Measurements from ENCODE around the gene TRPM6. TPM values are rescaled to one million over a fixed set of nuclear protein-coding genes. Genes with fewer than 3 reads are reported as not detected.

The TRPM6 gene
- total RNA-seq, 2 donors from 2014 or later = 0.41 to 1.3 TPM

GRCh38 chr9:74795081-74795480, 92.6 kb downstream of the TRPM6 start:
- TF ChIP-seq CTCF (IDR thresholded peaks at IDR 0.05) = no peak
- Histone ChIP-seq H3K27me3 (replicated peaks; ENCODE audit: insufficient read depth) (no peaks in the 10 kb centered on the region), H3K27ac (no peak overlapping the region), H3K9me3 (no peaks in the 10 kb centered on the region), H3K4me3 (no peak overlapping the region), H3K4me1 (ENCODE audit: control insufficient read depth in 1 of 2, low read depth in 2 of 2) (no peaks in the 10 kb centered on the region), H3K36me3 (no peaks in the 10 kb centered on the region)
- no peak for ATAC-seq (ENCODE audit: insufficient number of reproducible peaks, low FRiP score, low read depth)
- DNase-seq (ENCODE audit: low spot score) = no peak

DNA sequence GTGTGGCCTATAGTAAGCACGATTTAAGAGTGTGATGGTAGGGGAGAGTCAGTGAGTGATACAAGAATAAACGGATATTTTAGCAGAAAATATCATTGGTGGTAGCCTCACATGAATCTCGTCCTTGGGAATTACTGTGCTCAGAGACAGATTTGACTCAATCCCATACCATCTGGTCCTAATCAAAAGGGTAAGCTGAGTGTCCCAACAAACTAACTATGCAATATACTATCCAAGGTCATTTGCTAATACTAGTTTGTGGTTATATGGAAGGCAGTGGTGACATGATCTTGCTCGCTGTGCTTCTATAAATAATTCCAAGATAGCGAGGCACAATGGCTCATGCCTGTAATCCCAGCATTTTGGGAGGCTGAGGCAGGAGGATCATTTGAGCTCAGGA, 103.2 kb downstream of the TRPM6 start:
- H3K4me3 ChIP-seq = no peak overlapping the region
- TF ChIP-seq CTCF (IDR thresholded peaks at IDR 0.05) = no peak
- H3K4me1 ChIP-seq (ENCODE audit: control insufficient read depth in 1 of 2, low read depth in 2 of 2) = no peaks in the 10 kb centered on the region

DNA sequence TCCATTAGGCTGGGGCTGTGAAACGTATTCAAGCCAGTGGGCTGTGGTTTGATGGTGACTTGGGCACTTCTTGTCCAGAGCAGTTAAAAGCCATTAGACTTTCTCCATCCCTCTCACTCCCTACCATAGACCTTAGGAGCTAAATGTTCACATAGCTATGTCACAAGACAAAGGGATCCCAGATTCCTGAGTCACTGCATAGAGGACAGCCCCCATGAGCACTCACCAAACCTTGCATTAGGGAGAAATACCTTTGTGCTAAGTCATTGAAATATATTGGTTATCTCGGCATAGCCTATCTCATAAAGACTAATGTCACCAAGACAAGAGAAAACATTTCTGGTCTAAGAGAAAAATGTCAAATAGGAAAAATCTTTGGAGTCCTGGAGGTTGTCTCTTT, 104.3 kb downstream of the TRPM6 start:
- no peak for TF ChIP-seq CTCF (IDR thresholded peaks at IDR 0.05)
- no peaks in the 10 kb centered on the region for H3K36me3 ChIP-seq
- H3K4me3 ChIP-seq = no peak overlapping the region
- no peaks in the 10 kb centered on the region for H3K9me3 ChIP-seq
- ATAC-seq (ENCODE audit: insufficient number of reproducible peaks, low FRiP score, low read depth) (no peak), DNase-seq (ENCODE audit: low spot score) (no peak)
- no peaks in the 10 kb centered on the region for H3K27me3 ChIP-seq (replicated peaks; ENCODE audit: insufficient read depth)
- H3K4me1 ChIP-seq (ENCODE audit: control insufficient read depth in 1 of 2, low read depth in 2 of 2) = no peaks in the 10 kb centered on the region
- H3K27ac ChIP-seq = no peak overlapping the region

More for the DNA sequence above, 103.2 kb downstream of the TRPM6 start:
- ATAC-seq (ENCODE audit: insufficient number of reproducible peaks, low FRiP score, low read depth) = no peak
- Histone ChIP-seq H3K9me3 (no peaks in the 10 kb centered on the region), H3K27me3 (replicated peaks; ENCODE audit: insufficient read depth) (no peaks in the 10 kb centered on the region), H3K27ac (no peak overlapping the region), H3K36me3 (no peaks in the 10 kb centered on the region)
- no peak for DNase-seq (ENCODE audit: low spot score)

DNA sequence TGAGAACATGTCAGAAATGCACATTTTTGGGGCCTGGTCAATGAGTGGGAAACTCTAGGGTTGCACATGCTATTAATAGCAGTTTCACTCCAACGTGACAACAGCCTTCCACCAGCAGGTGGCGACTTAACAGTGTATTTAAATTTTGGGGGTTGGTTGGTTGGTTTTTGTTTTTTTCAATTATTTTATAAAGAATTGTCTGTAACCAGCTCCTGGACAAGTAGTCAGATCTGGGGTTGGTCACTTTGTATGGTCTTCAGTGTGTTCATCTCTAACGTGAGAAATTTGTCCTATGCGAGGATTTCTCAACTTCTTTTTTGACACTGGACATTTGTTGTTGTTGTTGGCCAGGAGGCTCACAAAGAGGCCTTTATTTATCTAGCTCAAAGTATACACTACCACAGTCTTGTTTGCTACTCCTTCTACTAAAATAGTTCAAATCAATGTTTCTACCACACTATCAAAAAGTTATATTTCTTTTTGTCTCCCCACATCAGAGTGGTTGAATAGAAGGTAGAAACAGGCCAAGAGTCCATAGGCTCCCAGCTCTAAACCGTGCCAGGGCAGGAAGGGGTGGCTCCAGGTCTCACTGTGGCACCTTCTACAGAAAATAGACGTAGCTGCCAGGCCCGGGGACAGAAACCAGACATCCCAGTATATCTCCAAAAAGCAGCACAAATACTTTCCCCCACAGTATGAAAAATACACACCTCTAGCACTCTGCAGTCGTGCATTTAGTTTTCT, 110.4 kb downstream of the TRPM6 start:
- DNase-seq (ENCODE audit: low spot score) (peak; percentile 15), ATAC-seq (ENCODE audit: insufficient number of reproducible peaks, low FRiP score, low read depth) (no peak)
- peaks cover 0 to 5% of the 10 kb centered on the region in 2 donors for H3K4me1 ChIP-seq (ENCODE audit: control insufficient read depth in 1 of 2, low read depth in 2 of 2)
- H3K9me3 ChIP-seq = no peaks in the 10 kb centered on the region
- H3K4me3 ChIP-seq = no peak overlapping the region
- no peaks in the 10 kb centered on the region for H3K27me3 ChIP-seq (replicated peaks; ENCODE audit: insufficient read depth)
- TF ChIP-seq CTCF (IDR thresholded peaks at IDR 0.05) = peak; percentile 68
- H3K36me3 ChIP-seq = no peaks in the 10 kb centered on the region
- no peak overlapping the region for H3K27ac ChIP-seq

GRCh38 chr9:74775396-74775795, 112.3 kb downstream of the TRPM6 start:
- DNase-seq (ENCODE audit: low spot score) (no peak), ATAC-seq (ENCODE audit: insufficient number of reproducible peaks, low FRiP score, low read depth) (no peak)
- H3K36me3 ChIP-seq = no peaks in the 10 kb centered on the region
- H3K4me1 ChIP-seq (ENCODE audit: control insufficient read depth in 1 of 2, low read depth in 2 of 2) = peaks cover 0 to 5% of the 10 kb centered on the region in 2 donors
- H3K4me3 ChIP-seq = no peak overlapping the region
- no peaks in the 10 kb centered on the region for H3K9me3 ChIP-seq
- H3K27me3 ChIP-seq (replicated peaks; ENCODE audit: insufficient read depth) = no peaks in the 10 kb centered on the region
- no peak for TF ChIP-seq CTCF (IDR thresholded peaks at IDR 0.05)
- H3K27ac ChIP-seq = no peak overlapping the region

All from thoracic aorta (tissue), 2 donors.